Glutamatergic neuron (in vitro differentiated cells): ENCODE measurements around the gene EPN3. TPM values are rescaled to one million over a fixed set of nuclear protein-coding genes. Genes with fewer than 3 reads are reported as not detected.
A peak's percentile ranks its signal among the peaks of the same experiment; 100 is the strongest.

Source experiments
- DNase-seq: peaks from one replicate; pipeline ENCODE4 v3.0.0; 2022
- H3K27ac Mint-ChIP-seq: one replicate; pipeline ENCODE4 v1.8.0; 2020; ENCODE audit warnings: mild to moderate bottlenecking, mixed read lengths, inconsistent platforms; ENCODE audit not compliant: unreplicated experiment
- H3K27me3 Mint-ChIP-seq: one replicate; pipeline ENCODE4 v1.8.0; 2020; ENCODE audit warnings: mild to moderate bottlenecking, moderate library complexity, mixed read lengths, inconsistent platforms; ENCODE audit not compliant: unreplicated experiment
- H3K36me3 Mint-ChIP-seq: one replicate; pipeline ENCODE4 v1.8.0; 2020; ENCODE audit warnings: mild to moderate bottlenecking, mixed read lengths, inconsistent platforms; ENCODE audit not compliant: unreplicated experiment
- H3K4me1 Mint-ChIP-seq: one replicate; pipeline ENCODE4 v1.8.0; 2020; ENCODE audit warnings: mild to moderate bottlenecking, low read depth, mixed read lengths, inconsistent platforms; ENCODE audit not compliant: unreplicated experiment
- H3K4me3 Mint-ChIP-seq: one replicate; pipeline ENCODE4 v1.8.0; 2020; ENCODE audit warnings: mild to moderate bottlenecking, mixed read lengths, inconsistent platforms; ENCODE audit not compliant: unreplicated experiment
- H3K9me3 Mint-ChIP-seq: one replicate; pipeline ENCODE4 v1.8.0; 2020; ENCODE audit warnings: mild to moderate bottlenecking, moderate library complexity, mixed read lengths, inconsistent platforms; ENCODE audit not compliant: unreplicated experiment
- total RNA-seq: library from RNA; stranded (reverse); fragmentation: NEBNext Ultra II Directional; extraction: Animal tissue kit (Norgen Biotek cat#: 25700); gene quantifications from one replicate; pipeline ENCODE4 v1.2.1, GENCODE V29; 2021; ENCODE audit not compliant: unreplicated experiment
- TF ChIP-seq, protein P1 (sequence below): fragments of 200-600 bp; sonication (generic); IDR thresholded peaks from one replicate; pipeline ENCODE4 v1.5.0; 2021; ENCODE audit not compliant: partially characterized antibody, unreplicated experiment

EPN3 gene
- total RNA-seq, 1 donor from 2014 or later, result 0.12 TPM

DNA sequence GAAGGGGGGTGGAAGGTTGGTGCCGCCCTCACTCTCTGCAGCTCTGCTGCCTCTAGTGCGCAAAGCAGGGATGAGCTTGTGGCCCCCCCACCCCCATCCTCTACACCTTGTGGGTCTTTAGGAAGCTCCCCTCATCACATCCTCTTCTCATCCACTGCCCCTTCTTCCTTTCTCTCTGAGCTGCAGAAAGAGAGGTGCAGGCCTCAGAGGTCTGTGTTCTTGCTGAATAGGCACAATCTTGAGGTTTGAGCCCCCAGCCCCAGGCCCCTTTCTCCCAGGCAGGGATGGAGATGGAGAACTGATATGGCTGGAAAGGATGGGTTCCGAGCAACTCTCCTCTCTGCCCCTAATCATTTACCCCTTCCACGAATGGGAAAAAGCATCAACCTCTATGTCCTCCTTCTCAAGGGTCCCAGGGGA lies 30.6 kb downstream of the EPN3 start:
- H3K36me3 Mint-ChIP-seq, result no peaks in the 10 kb centered on the region
- peak overlapping the region; percentile 5 for H3K4me3 Mint-ChIP-seq
- DNase-seq, result no peak
- peaks cover 6% of the 10 kb centered on the region for H3K9me3 Mint-ChIP-seq
- peaks cover 23% of the 10 kb centered on the region for H3K27me3 Mint-ChIP-seq
- H3K4me1 Mint-ChIP-seq, result peaks cover 26% of the 10 kb centered on the region
- TF ChIP-seq, protein P1, sequence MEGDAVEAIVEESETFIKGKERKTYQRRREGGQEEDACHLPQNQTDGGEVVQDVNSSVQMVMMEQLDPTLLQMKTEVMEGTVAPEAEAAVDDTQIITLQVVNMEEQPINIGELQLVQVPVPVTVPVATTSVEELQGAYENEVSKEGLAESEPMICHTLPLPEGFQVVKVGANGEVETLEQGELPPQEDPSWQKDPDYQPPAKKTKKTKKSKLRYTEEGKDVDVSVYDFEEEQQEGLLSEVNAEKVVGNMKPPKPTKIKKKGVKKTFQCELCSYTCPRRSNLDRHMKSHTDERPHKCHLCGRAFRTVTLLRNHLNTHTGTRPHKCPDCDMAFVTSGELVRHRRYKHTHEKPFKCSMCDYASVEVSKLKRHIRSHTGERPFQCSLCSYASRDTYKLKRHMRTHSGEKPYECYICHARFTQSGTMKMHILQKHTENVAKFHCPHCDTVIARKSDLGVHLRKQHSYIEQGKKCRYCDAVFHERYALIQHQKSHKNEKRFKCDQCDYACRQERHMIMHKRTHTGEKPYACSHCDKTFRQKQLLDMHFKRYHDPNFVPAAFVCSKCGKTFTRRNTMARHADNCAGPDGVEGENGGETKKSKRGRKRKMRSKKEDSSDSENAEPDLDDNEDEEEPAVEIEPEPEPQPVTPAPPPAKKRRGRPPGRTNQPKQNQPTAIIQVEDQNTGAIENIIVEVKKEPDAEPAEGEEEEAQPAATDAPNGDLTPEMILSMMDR, result no peak
- no peak overlapping the region for H3K27ac Mint-ChIP-seq

DNA sequence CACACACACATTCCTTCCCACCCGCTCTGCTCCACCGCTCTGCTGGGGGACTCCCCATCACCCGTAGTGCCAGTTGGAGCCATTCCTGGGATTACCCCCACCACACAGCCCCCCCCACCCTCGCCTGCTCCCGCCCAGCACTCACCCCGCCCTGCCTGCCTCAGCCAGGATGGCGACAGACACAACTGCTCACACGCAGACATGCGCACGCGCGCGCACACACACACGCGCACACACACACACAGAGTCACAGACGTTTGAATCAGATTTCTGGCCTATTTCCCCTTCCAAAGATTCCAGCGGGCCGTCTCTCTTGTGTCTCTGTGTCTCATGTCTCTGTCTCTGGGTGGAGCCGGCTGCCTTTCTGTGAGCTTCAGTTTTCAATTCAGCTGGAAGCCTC lies 32.4 kb downstream of the EPN3 start:
- no peak for DNase-seq
- peaks cover 4% of the 10 kb centered on the region for H3K9me3 Mint-ChIP-seq
- no peak overlapping the region for H3K4me3 Mint-ChIP-seq
- H3K4me1 Mint-ChIP-seq, result peaks cover 24% of the 10 kb centered on the region
- no peak overlapping the region for H3K27ac Mint-ChIP-seq
- TF ChIP-seq, protein P1, result no peak
- peaks cover 21% of the 10 kb centered on the region for H3K27me3 Mint-ChIP-seq
- no peaks in the 10 kb centered on the region for H3K36me3 Mint-ChIP-seq

DNA sequence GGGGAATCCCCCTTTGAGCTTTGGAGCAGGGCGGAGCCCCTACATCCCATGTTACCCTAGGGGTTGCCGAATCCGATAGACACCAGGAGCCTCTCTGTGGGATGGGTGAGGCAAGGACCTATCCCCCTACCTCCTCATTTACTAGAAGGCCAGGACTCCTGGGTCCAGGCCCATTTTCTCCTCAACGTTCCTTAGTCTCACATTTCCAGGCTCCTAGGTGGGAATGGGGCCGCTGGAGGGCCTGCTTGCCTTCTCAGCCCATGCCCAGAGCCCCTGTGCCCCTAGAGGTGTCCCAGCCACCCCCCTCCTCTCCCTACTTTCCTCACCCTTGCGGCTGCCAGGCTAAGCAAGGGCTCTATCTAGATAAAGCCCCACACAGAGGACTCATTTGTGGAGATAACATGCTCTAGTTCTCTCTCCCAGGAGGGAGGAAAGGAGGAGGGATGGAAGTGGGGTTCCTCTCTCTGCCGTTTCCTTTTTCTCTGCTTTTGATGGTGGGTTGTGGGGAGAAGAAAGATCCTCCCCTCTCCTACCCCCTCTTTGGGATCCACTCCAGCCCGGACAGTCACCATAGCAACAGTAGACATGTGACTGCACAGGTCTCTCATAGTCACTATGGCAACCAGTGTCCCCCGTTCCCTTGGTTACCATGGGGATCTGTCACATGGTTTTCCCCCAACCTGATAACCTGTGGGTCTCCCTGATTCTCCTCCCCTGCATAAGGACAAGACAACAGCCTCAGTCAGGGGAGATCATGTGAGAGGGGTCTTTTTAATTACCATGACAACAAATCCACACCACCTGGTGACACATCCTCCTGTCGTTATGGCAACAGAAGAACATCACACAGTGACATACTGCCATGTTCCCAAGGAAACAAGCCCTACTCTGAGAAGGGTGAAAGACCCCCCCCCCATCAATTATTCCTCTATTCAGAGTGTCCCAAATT lies 33.1 kb downstream of the EPN3 start:
- no peaks in the 10 kb centered on the region for H3K36me3 Mint-ChIP-seq
- H3K4me1 Mint-ChIP-seq, result peaks cover 32% of the 10 kb centered on the region
- H3K27me3 Mint-ChIP-seq, result peaks cover 23% of the 10 kb centered on the region
- H3K27ac Mint-ChIP-seq, result peak overlapping the region; percentile 16
- DNase-seq, result no peak
- peak overlapping the region; percentile 67 for H3K4me3 Mint-ChIP-seq
- peaks cover 4% of the 10 kb centered on the region for H3K9me3 Mint-ChIP-seq
- TF ChIP-seq, protein P1, result no peak

DNA sequence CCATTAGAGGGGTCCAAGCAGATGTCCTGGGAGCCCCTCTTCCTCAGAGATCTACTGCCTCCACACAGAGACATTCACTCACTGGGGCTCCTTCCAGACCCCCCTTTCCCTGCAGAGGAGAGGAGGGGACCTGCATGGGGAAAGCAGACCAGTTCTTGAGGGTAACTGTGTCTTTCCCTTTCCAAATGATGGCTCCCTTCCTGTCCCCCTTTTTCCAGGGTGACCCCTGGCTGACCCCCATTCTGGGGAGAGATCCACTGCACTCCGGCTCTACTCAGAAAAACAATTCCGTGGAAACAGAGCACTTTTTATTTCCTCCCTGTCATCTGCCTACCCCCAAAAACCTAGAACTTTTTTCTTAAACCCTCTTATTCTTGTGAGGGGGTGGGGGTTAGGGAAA lies 34.4 kb downstream of the EPN3 start:
- Mint-ChIP-seq H3K4me1 (peaks cover 38% of the 10 kb centered on the region), H3K9me3 (peaks cover 4% of the 10 kb centered on the region), H3K27me3 (peaks cover 26% of the 10 kb centered on the region), H3K4me3 (no peak overlapping the region), H3K36me3 (peaks cover 2% of the 10 kb centered on the region), H3K27ac (no peak overlapping the region)
- no peak for DNase-seq
- TF ChIP-seq, protein P1, result no peak

DNA sequence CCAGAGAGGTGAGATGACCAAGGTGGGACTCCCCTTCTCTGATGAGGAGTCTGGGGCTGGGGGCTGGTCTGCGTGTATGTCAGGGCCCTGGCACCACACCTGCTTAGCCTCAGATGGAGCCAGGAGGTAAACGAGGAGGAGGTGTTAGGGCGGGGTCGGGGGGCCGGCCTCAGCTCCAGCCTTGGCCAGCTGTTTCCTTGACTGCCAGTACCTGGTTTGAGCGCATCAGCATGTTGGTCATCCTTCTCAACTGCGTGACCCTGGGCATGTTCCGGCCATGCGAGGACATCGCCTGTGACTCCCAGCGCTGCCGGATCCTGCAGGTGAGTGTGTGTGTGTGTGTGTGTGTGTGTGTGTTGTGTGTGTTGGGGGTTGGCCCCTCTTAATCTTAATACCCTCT lies 36.1 kb downstream of the EPN3 start:
- Mint-ChIP-seq H3K36me3 (peaks cover 3% of the 10 kb centered on the region), H3K27ac (no peak overlapping the region), H3K4me1 (peaks cover 33% of the 10 kb centered on the region), H3K27me3 (peaks cover 19% of the 10 kb centered on the region), H3K4me3 (no peak overlapping the region), H3K9me3 (peaks cover 2% of the 10 kb centered on the region)
- TF ChIP-seq, protein P1, result no peak
- no peak for DNase-seq
